NCI-H2196 treated with DMSO at 0.1 percent for 48 hours (cell line): ENCODE results near the gene BCAP31.
"Not testable (repeated sequence)": the region's sequence is repeated elsewhere in the genome, so short reads cannot be mapped to it uniquely, and the experiment has no call there.

Source experiments
- DNase-seq: peaks from one replicate; lab custom pipeline; 2025; ENCODE audit not compliant: unreplicated experiment; lab: John Stamatoyannopoulos, UW

The BCAP31 gene

DNA sequence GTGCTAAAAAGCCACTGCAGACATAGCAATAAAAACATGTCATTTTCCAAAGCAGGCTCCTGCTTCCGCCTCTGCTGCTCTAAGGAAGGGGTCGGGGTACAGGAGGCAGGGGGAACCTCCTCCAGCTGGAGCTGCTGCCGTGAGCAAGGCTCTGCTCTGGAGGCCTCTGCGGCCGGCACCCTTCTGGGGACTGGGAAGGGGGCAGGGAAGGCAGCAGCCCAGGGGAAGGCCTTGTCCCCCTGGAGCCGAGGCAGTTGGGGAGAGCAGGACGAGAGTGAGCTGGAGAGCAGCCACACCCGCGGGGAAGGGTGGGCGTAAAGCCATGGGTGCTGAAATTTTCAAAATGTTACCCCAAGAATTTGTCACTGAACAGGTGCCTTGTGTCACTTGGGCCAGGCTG, 27.6 kb downstream of the BCAP31 start:
- DNase-seq: not testable (repeated sequence)

DNA sequence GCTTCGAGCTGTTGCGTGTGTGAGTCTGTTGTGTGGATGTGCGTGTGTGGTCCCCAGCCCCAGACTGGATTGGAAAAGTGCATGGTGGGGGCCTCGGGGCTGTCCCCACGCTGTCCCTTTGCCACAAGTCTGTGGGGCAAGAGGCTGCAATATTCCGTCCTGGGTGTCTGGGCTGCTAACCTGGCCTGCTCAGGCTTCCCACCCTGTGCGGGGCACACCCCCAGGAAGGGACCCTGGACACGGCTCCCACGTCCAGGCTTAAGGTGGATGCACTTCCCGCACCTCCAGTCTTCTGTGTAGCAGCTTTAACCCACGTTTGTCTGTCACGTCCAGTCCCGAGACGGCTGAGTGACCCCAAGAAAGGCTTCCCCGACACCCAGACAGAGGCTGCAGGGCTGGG, 28.1 kb downstream of the BCAP31 start:
- no peak for DNase-seq

DNA sequence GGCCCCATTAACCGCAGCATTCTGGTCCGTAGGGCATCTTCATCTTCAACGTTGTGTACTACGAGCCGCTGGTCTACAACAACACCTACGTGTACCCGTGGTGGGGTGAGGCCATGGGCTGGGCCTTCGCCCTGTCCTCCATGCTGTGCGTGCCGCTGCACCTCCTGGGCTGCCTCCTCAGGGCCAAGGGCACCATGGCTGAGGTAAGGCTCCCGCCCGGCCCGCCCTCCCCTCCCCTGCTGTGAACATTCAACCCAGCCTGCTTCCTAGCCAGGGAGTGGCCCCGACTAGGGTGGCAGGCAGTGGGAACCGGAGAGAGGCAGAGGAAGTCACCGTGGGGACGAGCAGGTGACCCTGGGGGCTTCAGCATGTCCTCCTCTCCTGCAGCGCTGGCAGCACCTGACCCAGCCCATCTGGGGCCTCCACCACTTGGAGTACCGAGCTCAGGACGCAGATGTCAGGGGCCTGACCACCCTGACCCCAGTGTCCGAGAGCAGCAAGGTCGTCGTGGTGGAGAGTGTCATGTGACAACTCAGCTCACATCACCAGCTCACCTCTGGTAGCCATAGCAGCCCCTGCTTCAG, 29.4 kb downstream of the BCAP31 start:
- no peak for DNase-seq

DNA sequence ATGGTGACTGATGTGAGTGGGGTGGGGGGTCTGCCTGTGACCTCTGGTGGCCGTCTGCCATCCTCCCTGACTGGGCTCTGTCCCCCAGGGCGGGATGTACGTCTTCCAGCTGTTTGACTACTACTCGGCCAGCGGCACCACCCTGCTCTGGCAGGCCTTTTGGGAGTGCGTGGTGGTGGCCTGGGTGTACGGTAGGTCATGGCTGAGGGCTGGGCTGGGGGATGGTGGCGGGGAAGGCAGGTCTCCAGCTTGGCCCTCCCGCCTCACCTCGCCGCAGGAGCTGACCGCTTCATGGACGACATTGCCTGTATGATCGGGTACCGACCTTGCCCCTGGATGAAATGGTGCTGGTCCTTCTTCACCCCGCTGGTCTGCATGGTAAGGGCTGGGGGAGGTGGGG, 29.9 kb downstream of the BCAP31 start:
- not testable (repeated sequence) for DNase-seq

DNA sequence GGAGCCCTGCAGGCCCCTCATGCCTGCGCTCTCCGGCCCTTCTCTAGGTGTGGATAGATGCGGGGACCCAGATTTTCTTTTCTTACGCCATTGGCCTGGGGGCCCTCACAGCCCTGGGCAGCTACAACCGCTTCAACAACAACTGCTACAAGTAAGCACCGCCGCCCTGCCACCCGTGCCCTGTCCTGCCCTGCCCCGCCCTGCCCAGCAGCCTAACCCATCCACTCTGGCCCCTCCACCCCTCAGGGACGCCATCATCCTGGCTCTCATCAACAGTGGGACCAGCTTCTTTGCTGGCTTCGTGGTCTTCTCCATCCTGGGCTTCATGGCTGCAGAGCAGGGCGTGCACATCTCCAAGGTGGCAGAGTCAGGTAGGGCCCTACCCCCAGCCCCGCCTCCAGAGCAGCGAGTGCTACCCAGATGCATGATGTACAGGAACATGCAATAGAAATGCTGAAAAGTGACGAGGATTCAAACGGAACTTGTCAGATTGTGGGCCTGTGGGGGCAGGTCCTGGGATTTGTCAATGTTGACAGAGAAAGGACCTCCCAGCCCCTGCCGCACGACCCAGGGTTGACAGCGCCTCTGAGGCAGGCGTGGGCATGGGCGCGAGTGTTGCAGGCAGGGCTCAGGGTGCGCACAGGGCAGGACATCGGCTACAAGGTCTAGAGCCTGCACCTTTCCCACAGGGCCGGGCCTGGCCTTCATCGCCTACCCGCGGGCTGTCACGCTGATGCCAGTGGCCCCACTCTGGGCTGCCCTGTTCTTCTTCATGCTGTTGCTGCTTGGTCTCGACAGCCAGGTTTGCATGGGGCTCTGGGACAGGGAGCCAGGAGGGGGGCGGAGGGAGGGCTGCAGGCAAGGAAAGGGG, 30.7 kb downstream of the BCAP31 start:
- no peak for DNase-seq

DNA sequence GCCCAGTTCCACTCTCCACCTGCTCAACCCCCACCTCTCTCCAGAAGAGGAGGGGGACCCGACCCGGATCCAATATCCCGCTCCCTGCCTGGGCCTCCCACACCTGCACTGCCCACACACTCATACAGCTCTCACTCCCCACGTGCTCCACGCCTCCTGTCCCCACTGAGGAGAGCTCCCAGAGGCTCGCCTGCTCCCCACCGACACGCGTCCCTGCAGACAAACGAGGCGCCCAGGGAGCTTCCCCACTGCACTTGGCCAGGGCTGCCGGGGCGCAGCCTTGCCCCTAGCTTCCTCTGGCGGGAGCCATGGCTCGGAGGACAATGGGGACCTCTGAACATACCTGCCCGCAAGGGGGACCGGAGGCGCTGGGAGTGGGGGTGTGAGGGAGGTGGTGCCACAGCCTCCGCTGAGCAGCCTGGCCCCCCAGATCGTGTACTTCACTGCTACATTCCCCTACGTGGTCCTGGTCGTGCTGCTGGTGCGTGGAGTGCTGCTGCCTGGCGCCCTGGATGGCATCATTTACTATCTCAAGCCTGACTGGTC, 31.5 kb downstream of the BCAP31 start:
- no peak for DNase-seq

GRCh38 chrX:153692003-153692402, 32.2 kb downstream of the BCAP31 start:
- no peak for DNase-seq

DNA sequence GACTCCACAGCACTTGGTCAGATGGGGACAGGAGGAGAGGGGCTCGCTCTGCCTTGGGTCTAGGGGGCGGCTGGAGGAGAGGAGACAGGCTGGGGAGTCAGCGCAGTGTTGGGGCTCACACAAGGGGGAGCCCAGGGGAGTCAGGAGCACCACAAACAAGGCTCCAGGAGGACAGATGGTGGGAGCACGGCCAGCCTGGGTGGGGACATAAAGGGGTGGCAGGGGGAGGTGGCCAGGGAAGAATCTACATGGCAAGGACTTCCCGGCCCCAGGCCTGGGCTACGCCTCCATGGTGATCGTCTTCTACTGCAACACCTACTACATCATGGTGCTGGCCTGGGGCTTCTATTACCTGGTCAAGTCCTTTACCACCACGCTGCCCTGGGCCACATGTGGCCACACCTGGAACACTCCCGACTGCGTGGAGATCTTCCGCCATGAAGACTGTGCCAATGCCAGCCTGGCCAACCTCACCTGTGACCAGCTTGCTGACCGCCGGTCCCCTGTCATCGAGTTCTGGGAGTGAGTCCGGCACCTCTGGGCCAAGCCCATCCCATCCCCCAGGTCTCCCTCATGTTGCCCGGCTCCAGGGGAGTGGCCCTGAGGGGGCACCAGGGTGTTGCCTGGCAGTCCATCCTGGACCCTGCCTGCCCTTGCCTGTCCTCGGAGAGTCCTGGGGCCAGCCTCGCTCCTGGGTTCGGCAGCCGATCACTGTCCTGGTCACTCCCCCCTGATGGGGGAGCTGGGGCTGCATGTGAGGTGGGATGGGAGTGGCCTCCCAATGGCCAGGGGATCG, 33.0 kb downstream of the BCAP31 start:
- DNase-seq: not testable (repeated sequence)

DNA sequence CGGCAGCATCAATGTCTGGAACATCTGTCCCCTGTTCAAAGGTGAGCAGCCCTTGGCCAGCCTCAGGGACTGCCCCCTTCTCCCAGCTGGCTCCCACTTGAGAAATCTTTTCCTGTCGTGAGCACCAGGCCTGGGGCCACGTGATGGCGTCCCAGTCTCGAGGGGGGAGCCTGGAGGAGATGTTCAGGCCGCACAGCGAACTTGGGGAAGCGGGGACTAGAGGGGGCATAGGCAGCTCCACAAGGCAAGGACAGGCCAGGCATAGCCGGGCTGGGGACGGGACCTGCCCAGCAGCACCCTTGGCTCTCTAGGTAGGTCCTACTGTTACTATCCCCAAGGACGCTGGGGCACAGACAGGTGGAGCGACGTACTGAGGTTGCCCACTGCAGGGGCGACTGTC, 33.7 kb downstream of the BCAP31 start:
- DNase-seq: no peak

DNA sequence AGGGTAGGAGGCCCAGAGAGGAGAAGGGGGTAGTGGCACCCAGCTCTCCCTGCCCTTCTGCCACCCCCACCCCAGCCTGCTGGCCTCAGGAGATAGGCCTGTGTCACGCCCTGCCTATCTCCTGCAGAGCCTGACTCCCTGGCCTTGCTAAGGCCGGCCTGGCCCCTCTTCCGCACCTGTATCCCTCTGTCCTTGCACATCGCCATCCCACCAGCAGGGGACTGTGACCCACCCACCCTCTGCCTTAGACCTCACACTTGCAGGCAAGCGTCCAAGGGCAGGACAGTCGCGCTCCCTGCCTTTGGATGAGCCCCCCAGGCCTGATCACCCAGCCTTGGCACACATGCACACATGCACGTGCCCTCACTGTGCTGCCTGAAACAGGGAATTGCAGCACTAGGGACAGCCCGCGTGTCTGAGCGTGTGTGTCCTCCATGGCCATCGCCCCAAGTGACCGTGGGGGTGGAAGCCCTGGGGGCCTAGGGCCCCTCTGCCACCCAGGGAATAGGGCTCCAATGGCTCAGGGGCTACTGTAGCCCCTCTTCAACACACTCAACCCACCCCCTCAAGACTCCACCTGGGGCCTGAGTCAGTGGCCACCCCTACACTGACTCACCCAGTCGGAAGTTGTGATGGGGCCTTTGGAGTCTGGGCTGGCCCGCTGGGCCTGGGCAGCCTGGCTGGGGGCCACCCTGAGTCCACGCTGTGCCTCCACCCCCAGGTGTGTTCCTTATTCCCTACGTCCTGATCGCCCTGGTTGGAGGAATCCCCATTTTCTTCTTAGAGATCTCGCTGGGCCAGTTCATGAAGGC, 34.3 kb downstream of the BCAP31 start:
- no peak for DNase-seq

DNA sequence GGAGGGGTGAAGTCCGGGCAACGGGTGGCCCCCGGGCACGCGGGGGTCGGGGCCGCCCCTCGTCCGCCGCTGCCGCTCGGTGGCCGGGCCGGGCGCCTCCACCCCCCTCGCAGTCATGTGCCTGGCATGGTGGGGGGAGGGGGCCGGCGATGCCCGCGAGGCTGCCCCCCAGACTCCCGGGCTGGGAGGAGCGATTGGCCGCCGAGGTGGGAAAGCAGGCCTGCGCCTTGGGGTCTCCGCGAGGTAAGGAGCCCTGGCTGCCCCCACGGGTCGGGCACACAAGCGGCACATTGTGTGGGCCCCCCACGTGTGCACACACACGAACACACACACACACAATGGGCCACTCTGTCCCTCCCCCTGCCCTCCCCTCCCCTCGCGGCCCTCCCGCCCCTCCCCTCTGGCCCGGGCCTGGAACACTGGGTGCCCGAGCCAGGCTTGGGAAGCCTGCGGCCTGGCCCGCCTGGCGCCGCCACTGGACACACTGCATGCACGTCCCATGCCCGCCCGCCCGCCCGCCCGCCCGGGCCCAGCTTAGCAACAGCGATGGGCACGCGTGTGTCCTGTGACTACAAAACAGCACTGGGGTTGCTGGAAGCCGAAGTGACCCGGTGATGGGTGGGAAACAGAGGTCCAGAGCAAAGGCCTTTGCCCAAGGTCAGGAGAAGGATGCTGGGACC, 35.1 kb downstream of the BCAP31 start:
- DNase-seq: no peak

DNA sequence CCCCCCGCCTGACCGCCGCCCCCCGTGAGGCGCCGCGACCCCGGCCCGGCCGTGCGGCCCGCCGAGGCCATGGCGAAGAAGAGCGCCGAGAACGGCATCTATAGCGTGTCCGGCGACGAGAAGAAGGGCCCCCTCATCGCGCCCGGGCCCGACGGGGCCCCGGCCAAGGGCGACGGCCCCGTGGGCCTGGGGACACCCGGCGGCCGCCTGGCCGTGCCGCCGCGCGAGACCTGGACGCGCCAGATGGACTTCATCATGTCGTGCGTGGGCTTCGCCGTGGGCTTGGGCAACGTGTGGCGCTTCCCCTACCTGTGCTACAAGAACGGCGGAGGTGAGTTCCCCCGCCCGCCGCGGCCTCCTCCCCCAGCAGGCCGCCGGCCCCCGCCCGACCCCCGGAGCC, 35.7 kb downstream of the BCAP31 start:
- no peak for DNase-seq

- DNase-seq: no peak
These were observed 36.1 kb downstream of the BCAP31 start for GRCh38 chrX:153688071-153688470.

DNA sequence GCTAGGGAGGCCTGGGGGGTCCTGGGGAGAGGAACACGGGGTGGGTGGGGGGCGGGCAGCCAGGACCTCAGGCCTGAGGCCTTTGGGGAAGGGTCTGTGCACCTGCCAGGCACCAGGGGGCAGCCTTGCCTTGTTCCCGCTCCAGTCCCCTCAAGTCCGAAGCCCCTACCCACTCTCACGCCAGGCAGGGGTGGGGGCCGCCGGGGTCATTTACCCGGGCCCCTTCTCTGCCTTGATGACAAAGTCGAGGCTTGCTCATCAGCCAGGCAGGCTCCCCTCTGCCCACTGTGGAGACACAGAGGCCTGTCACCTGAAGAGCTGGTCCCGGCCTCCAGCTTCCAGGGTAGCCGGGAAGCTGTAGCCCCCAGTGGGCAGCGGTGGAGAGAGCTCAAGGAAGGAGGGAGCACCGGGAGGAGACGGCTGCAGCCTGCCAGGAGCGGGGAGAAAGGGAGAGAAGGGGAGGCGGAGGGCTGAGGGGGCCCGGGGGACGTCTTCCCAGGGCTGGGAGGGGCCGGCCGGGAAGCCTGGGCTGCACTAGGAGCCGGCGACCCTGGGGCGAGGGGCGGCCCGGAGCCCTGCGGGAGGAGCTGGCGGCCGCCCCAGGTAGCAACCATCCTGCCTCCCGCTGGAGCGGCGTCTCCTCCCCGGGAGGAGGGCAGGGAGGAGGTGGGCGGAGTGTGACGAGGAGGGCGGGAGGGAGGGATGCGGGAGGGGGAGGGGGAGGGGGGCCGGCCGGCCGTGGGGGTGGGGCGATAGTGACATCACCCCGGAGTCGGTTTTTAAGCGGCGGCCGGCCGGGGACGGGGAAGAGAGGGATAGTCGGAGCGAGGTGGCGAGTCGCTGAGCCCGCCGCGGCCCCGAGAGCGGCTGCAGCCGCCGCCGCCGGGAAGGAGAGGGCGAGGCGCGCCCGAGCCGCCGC, 36.8 kb downstream of the BCAP31 start, which contains the start of gene SLC6A8:
TSS of gene SLC6A8 (plus strand) at position 806 of the 919 bp plus-strand sequence. CDS start 649 bp downstream, outside the sequence.
- DNase-seq: peak; percentile 14

GRCh38 chrX:153686711-153687110, 37.5 kb downstream of the BCAP31 start:
- no peak for DNase-seq

DNA sequence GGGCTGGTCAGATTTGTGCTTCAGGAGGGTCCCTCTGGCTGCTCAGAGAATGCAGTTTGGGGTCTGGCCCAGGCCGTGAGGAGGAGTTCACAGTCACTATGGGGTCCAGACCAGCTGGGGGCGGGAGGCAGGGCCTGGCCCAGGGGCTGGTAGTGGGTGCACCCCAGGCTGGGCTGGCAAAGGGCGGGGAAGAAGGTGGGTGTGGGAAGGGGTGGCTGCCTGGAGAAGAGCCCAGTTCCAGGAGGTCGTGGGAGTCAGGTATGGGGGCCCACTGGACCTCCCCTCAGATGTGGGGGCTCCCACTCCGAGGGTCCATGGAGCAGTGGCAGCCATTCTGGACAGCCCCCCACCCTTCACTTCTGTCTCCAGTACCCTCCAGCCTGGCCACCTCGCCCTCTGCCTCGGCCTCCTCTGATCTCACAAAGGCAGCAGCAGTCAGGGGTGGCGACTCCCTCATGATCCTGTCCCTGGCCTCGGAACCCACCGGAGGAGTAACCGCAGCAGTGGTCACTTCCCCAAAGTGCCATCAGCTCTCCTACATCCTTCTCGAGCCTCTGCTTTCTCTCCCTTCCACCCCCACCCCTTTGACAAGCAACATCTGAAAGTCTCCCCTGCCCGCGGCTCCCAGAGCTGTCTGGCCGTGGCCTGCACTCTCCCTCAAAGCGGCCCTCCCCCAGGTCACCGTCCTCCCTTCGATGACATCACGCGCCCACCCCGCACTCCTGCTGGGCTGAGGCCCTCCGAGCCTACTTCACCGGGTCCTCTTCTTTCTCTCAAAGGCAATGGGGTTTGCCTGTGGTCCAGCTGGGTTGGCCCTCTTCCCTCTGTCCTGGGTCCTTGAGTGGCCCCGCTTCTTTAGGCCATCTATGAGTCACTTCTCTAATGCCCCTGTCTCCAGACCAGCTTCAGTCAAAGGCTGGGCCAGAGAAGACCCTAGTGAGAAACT, 38.2 kb downstream of the BCAP31 start:
- no peak for DNase-seq

DNA sequence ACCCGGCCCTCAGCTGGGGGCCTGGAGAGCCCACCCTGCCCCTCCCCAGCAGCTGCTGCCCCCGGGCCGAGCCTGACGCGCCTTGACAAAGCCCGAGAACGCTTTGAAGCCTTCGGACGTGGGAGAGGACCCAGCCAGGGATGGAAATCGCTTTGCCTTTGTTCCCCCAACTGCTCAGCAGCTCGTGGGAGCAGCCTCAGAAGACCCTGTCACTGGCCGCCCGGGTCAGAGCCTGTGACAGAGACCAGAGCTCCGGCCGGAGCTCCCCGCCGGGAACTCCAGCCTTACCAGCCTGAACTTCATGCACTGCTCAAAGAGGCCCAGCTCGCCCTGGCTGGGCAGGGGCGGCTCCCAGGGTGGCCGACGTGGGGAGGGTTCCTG, 39.0 kb downstream of the BCAP31 start:
- DNase-seq: no peak
